A549 (cell line): ENCODE results near the gene ZSCAN26. TPM values are rescaled to one million over a fixed set of nuclear protein-coding genes. Genes with fewer than 3 reads are reported as not detected.

ENCODE experiments used
- ATAC-seq, 2 experiments: fragments of 200-7000 bp in 1 of 2; fragments of >200 bp in 1 of 2; cut with Nextera tagmentation in 1 of 2; cut with Tn5 transposase in 1 of 2; 3 replicates each; pipeline versions ENCODE4 v1.8.0 to v1.9.1; 2018 to 2020; ENCODE audit warnings: mild to moderate bottlenecking in 1 of 2, moderate library complexity in 1 of 2
- CTCF ChIA-PET: fragments of 300-600 bp; sonication (Branson Sonifier 250); formaldehyde crosslinking; extraction: SDS; loops from one replicate; lab custom pipeline; 2021; ENCODE audit warnings: antibody characterized with exemption, inconsistent platforms; lab: Yijun Ruan, JAX
- POLR2A ChIA-PET: fragments of 350-600 bp; formaldehyde crosslinking; extraction: SDS; loops from one replicate; lab custom pipeline; 2021; ENCODE audit warnings: antibody characterized with exemption, inconsistent platforms; lab: Yijun Ruan, JAX
- DNase-seq, 2 experiments: peaks; one replicate each; pipeline versions ENCODE4 v3.0.0 to v3.0.0-alpha.2; 2011 to 2016; ENCODE audit warnings: low read depth in 1 of 2, low spot score in 1 of 2
- FAIRE-seq: peaks from 2 replicates; lab custom pipeline; 2011; peaks lifted over from hg19 to GRCh38; lab: Jason Lieb, UNC
- H3K27ac ChIP-seq, 2 experiments: fragments of >200 bp; sonication (Bioruptor Twin); formaldehyde crosslinking; 3 replicates each; pipeline ENCODE4 v1.5.1; 2016 to 2017
- H3K4me1 ChIP-seq: fragments of >200 bp; sonication (Bioruptor Twin); formaldehyde crosslinking; 3 replicates; pipeline ENCODE4 v1.6.1; 2016
- H3K4me2 ChIP-seq: fragments of >200 bp; sonication (Bioruptor Twin); formaldehyde crosslinking; 3 replicates; pipeline ENCODE4 v1.6.1; 2016
- H3K4me3 ChIP-seq: fragments of >200 bp; sonication (Bioruptor Twin); formaldehyde crosslinking; 3 replicates; pipeline ENCODE4 v1.5.1; 2016
- H3K9me3 ChIP-seq: fragments of >200 bp; sonication (Bioruptor Twin); formaldehyde crosslinking; 3 replicates; pipeline ENCODE4 v1.6.1; 2016
- CEBPB ChIP-seq, 2 experiments: fragments of >200 bp in 1 of 2; sonication (Bioruptor Twin) in 1 of 2; formaldehyde crosslinking in 1 of 2; IDR thresholded peaks; 2 replicates each; pipeline ENCODE4 v1.6.1; 2012 to 2016
- CHD2 ChIP-seq: fragments of 150-350 bp; IDR thresholded peaks from 2 replicates; pipeline ENCODE4 v1.6.1; 2014; ENCODE audit warnings: low read length; ENCODE audit not compliant: partially characterized antibody
- E2F6 ChIP-seq: IDR thresholded peaks from 2 replicates; pipeline ENCODE4 v1.6.1; 2012; ENCODE audit warnings: low read depth, borderline replicate concordance
- EHF ChIP-seq: fragments of 250-450 bp; sonication (Bioruptor Pico); IDR thresholded peaks from 2 replicates; pipeline ENCODE4 v1.5.0; 2020; ENCODE audit warnings: mild to moderate bottlenecking
- EHMT2 ChIP-seq: fragments of 200-600 bp; sonication (generic); IDR thresholded peaks from 2 replicates; pipeline ENCODE4 v1.6.1; 2016; ENCODE audit warnings: antibody characterized with exemption, low read depth, mild to moderate bottlenecking, moderate library complexity
- EP300 ChIP-seq, 2 experiments: fragments of >200 bp; sonication (Bioruptor Twin); formaldehyde crosslinking; IDR thresholded peaks; 2 replicates in 1 of 2; 3 replicates in 1 of 2; pipeline ENCODE4 v1.6.1; 2016 to 2017
- FOSL2 ChIP-seq, 2 experiments: fragments of 450-650 bp in 1 of 2; fragments of >200 bp in 1 of 2; sonication (Bioruptor Twin) in 1 of 2; formaldehyde crosslinking; IDR thresholded peaks; 2 replicates each; pipeline versions ENCODE4 v1.5.0 to v1.6.1; 2016 to 2020; ENCODE audit warnings: mild to moderate bottlenecking in 1 of 2, moderate library complexity in 1 of 2
- HDAC2 ChIP-seq: fragments of 200-600 bp; sonication (generic); IDR thresholded peaks from 2 replicates; pipeline ENCODE4 v1.6.1; 2016
- HOXA7 ChIP-seq: fragments of 250-450 bp; sonication (Bioruptor Pico); IDR thresholded peaks from 2 replicates; pipeline ENCODE4 v1.5.0; 2020; ENCODE audit warnings: mild to moderate bottlenecking, moderate library complexity
- HOXB13 ChIP-seq: fragments of 250-450 bp; sonication (Bioruptor Pico); IDR thresholded peaks from 2 replicates; pipeline ENCODE4 v1.5.0; 2020; ENCODE audit warnings: low read depth, mild to moderate bottlenecking, moderate library complexity
- JUN ChIP-seq, 2 experiments: fragments of >200 bp; sonication (Bioruptor Twin); formaldehyde crosslinking; IDR thresholded peaks; 2 replicates in 1 of 2; 3 replicates in 1 of 2; pipeline ENCODE4 v1.6.1; 2016 to 2017
- MAX ChIP-seq: IDR thresholded peaks from 2 replicates; pipeline ENCODE4 v1.6.1; 2012
- MYC ChIP-seq: IDR thresholded peaks from 2 replicates; pipeline ENCODE4 v1.6.1; 2012; ENCODE audit warnings: mild to moderate bottlenecking, inconsistent platforms, low read length, improper control_type of control experiment, borderline replicate concordance
- NR3C1 ChIP-seq: fragments of >200 bp; sonication (Bioruptor Twin); formaldehyde crosslinking; IDR thresholded peaks from 3 replicates; pipeline ENCODE4 v1.6.1; 2017
- PHF8 ChIP-seq: fragments of 200-600 bp; sonication (generic); IDR thresholded peaks from 2 replicates; pipeline ENCODE4 v1.6.1; 2016; ENCODE audit warnings: low read depth, mild to moderate bottlenecking, antibody characterized with exemption, moderate library complexity, borderline replicate concordance
- POLR2A ChIP-seq: IDR thresholded peaks from 2 replicates; pipeline ENCODE4 v1.6.1; 2012; ENCODE audit warnings: mild to moderate bottlenecking, low read length
- ZC3H11A ChIP-seq: fragments of 450-650 bp; IDR thresholded peaks from 2 replicates; pipeline ENCODE4 v1.6.1; 2014; ENCODE audit warnings: antibody characterized with exemption, mild to moderate bottlenecking
- ZNF302 ChIP-seq: fragments of 250-450 bp; sonication (Bioruptor Pico); IDR thresholded peaks from 2 replicates; pipeline ENCODE4 v1.9.0; 2021; ENCODE audit warnings: inconsistent platforms, mild to moderate bottlenecking, moderate library complexity
- ZSCAN20 ChIP-seq: fragments of 250-450 bp; sonication (Bioruptor Pico); IDR thresholded peaks from 2 replicates; pipeline ENCODE4 v1.8.0; 2022; ENCODE audit warnings: mild to moderate bottlenecking, moderate library complexity
- WGBS: methylation state at CpG from one replicate; pipeline ENCODE4 v1.1.6; 2017; ENCODE audit errors: missing lambda C conversion rate; 5-methylcytosine and 5-hydroxymethylcytosine counted together
- polyA plus RNA-seq, 4 experiments: library from polyadenylated mRNA; depleted of rRNA in 3 of 4; stranded (reverse); fragments of >200 nt; fragmentation: RNase III in 1 of 4; extraction: RNeasy Plus Mini Kit Qiagen cat#74134 plus additional on column Dnase treatment in 1 of 4; gene quantifications; 2 replicates in 3 of 4; 3 replicates in 1 of 4; pipeline ENCODE4 v1.2.3, GENCODE V29; 2011 to 2017

ZSCAN26 gene
- polyA plus RNA-seq, 2 of the 4 experiments (the other 2 are of a cell fraction) = 6.2 to 10.1 TPM

DNA sequence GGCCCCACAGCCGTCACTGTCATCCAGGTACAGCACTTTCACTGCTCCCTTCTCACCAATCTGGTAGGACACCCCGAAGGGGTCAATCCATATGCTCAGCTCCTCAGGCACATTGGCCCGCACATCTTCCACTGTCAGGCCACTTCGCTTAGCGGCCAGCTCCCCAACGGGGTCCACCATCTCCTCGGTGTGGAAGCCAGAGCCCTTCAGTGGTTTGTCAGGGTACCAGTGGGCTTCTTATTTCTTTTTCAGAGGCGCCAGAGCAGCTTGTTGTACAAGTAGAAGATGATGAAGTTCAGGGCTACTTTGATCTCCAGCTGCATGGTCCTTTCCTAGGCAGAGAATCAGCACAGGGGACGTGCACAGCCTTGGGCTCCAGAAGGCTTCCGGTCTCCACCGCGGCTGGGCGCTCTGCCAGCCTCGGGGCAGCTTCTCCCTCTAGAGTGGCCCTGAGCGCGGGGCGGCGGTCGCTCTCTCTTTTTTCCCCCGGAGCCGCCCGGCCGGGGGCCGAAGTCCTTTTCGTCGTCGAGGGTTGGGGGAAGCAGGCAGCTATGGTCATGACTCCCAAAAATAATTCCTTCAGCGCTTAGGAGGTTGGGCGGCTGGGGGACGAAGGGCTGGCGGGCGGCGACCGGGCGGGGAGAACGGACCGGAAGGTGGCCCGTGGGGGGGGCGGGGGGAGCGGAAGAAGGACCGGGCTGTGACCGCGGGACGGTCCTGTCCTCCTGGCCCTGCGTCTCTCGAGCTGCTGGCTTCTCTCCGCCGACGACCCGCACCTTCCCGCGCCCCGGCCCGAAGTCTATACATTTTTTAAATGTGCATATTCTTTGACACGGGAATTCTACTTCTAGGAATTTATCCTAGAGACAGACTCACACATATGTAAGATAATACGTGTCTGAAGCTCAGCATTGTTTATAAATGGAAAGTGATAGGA is 48.4 kb upstream of the ZSCAN26 start:
- TF ChIP-seq JUN (IDR thresholded peaks at IDR 0.05) (peak in 1 of 2 experiments; percentile 76; a peak in 2 of 5 replicates), NR3C1 (no peak), MYC (no peak), CHD2 (no peak), PHF8 (peak; percentile 44; the same call in 1 of the 2 replicates), E2F6 (peak; percentile 95), FOSL2 (IDR thresholded peaks at IDR 0.05) (no peak), FOSL2 (CRISPR knock-in tag; IDR thresholded peaks at IDR 0.05) (no peak), POLR2A (peak; percentile 67), EHF (no peak), MAX (peak; percentile 87)
- Histone ChIP-seq H3K9me3 (no peaks in the 10 kb centered on the region), H3K4me1 (peaks cover 7% of the 10 kb centered on the region; the same call in 1 of the 3 replicates), H3K4me3 (peak overlapping the region; percentile 57), H3K27ac (peak overlapping the region; percentile 92 to 98), H3K4me2 (peak overlapping the region; percentile 96)
- DNase-seq = peak; percentile 46 to 59
- ChIA-PET CTCF (interaction anchor here (0.5 to 1.2 kb wide), 2 partner anchors 27 to 30 kb away, joined by 4 read pairs; no protein-coding TSS in a partner anchor), POLR2A (interaction anchor here (1.0 to 1.6 kb wide), 6 partner anchors 48 to 326 kb away, joined by 3 to 10 read pairs (median 7); partner anchors contain the start of genes ZKSCAN8, ZSCAN26 and ZSCAN31)
- FAIRE-seq = no peak
- ATAC-seq = peak; percentile 92 to 96
- WGBS = 29% methylated on average over 24 of the region's 56 CpGs

DNA sequence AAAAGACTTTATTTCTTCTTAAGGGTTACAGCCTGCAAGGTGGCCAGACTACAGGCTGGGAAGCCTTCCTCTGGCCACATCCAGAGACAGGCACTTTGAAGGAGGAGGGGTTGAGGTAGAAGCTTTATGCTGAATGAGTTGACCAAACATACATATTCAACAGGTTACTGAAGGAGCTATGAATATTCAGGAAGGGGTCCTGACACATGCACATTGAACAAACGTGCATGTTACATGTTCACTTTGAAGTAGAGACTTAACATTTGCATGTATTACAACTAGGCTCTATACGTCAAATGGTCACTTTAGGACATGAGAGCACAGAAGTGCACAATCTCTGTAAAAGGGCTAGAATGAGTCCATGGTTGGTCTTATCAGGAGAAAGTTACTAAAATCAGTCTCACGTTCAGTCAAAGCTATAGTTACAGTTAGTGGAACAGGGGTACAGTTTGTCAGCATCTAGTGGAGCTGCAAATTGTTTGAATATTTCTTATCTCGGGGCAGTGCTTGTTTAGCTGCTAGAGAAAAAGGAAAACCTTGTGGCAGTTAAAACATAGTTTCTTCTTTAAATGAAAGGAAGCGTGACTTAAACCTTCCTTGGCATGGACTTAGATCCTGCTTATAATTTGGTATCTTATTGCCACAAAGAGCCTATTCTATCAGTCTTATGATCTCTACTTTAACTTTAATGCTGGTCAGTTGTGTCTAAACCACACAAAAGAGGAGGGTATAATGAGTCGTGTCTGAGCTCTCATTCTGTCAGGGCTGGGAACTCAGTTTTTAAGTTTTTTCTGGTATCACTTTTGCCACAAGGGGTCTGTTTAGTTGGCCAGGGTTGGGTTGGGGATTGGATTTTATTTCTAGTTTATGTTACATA is 46.4 kb upstream of the ZSCAN26 start:
- no peaks in the 10 kb centered on the region for H3K9me3 ChIP-seq
- H3K27ac ChIP-seq = no peak overlapping the region
- H3K4me1 ChIP-seq = peaks cover 14% of the 10 kb centered on the region; the same call in 2 of the 3 replicates
- TF ChIP-seq EHMT2 = no peak
- TF ChIP-seq HOXA7 (CRISPR knock-in tag) = no peak
- TF ChIP-seq ZC3H11A = no peak
- no peak for TF ChIP-seq ZNF302 (CRISPR knock-in tag)
- TF ChIP-seq ZSCAN20 (CRISPR knock-in tag) = no peak
- no peak for TF ChIP-seq MYC
- TF ChIP-seq HDAC2 = no peak
- no peak for TF ChIP-seq EP300 (IDR thresholded peaks at IDR 0.05)
- no peak for TF ChIP-seq CEBPB (IDR thresholded peaks at IDR 0.05)
- no peak for TF ChIP-seq HOXB13 (CRISPR knock-in tag)
- no peak for TF ChIP-seq POLR2A
- TF ChIP-seq JUN (IDR thresholded peaks at IDR 0.05) = no peak
- ATAC-seq = no peak
- H3K4me3 ChIP-seq = no peak overlapping the region
- FAIRE-seq = no peak
- 52% methylated on average over 6 of the region's 6 CpGs for WGBS
- POLR2A ChIA-PET = interaction anchor here (1.3 kb wide), 1 partner anchor 115 kb away, joined by 3 read pairs; no protein-coding TSS in a partner anchor
- CTCF ChIA-PET = no interaction called here
- DNase-seq = no peak
- H3K4me2 ChIP-seq = no peak overlapping the region
